Upper lobe of left lung (tissue), 6 donors: ENCODE results near the gene CFAP221. TPM values are rescaled to one million over a fixed set of nuclear protein-coding genes. Genes with fewer than 3 reads are reported as not detected.

Source experiments
- ATAC-seq, 2 donors: fragments of 200-7000 bp; cut with Tn5 transposase; one replicate each; pipeline ENCODE4 v1.9.1; 2022; ENCODE audit warnings: mild to moderate bottlenecking in 2 of 2, moderate library complexity in 2 of 2; ENCODE audit not compliant: low FRiP score in 2 of 2
- DNase-seq, 2 donors: peaks; one replicate each; pipeline ENCODE4 v3.0.0-alpha.2; 2019 to 2020
- H3K27ac ChIP-seq, 4 donors: fragments of 200-600 bp; sonication (generic); one replicate each; pipeline ENCODE4 v1.5.1; 2016 to 2019
- H3K27me3 ChIP-seq, 4 donors: fragments of 200-600 bp; sonication (generic); one replicate each; pipeline ENCODE4 v1.5.1; 2017 to 2019
- H3K36me3 ChIP-seq, 4 donors: fragments of 200-600 bp; sonication (generic); one replicate each; pipeline ENCODE4 v1.5.1; 2016 to 2019
- H3K4me1 ChIP-seq, 4 donors: fragments of 200-600 bp; sonication (generic); one replicate each; pipeline ENCODE4 v1.5.1; 2018 to 2019
- H3K4me3 ChIP-seq, 4 donors: fragments of 200-600 bp; sonication (generic); one replicate each; pipeline ENCODE4 v1.5.1; 2017 to 2019; ENCODE audit warnings: mild to moderate bottlenecking in 2 of 4, moderate library complexity in 1 of 4
- H3K9me3 ChIP-seq, 4 donors: fragments of 200-600 bp; sonication (generic); one replicate each; pipeline ENCODE4 v1.5.1; 2018 to 2019
- EP300 ChIP-seq, 4 donors: sonication (generic); formaldehyde crosslinking; IDR thresholded peaks; one replicate each; pipeline ENCODE4 v1.5.1; 2017; ENCODE audit warnings: antibody characterized with exemption in 4 of 4, control low read depth in 2 of 4
- POLR2A ChIP-seq, 4 donors: fragments of 450-650 bp; IDR thresholded peaks; one replicate each; pipeline ENCODE4 v1.5.1; 2016 to 2017; ENCODE audit warnings: antibody characterized with exemption in 4 of 4, mild to moderate bottlenecking in 2 of 4
- POLR2AphosphoS5 ChIP-seq, 2 donors: sonication (generic); formaldehyde crosslinking; IDR thresholded peaks; one replicate each; pipeline ENCODE4 v1.5.1; 2017; ENCODE audit warnings: antibody characterized with exemption in 2 of 2
- WGBS, 2 donors: methylation state at CpG; one replicate each; pipeline ENCODE4 v1.1.5; 2017 to 2018; 5-methylcytosine and 5-hydroxymethylcytosine counted together
- total RNA-seq, 6 donors: library from RNA; depleted of rRNA in 4 of 6; stranded (reverse); fragments of >200 nt in 4 of 6; gene quantifications; one replicate each; pipeline versions ENCODE4 v1.1.0 to v1.2.1, GENCODE V29; 2016 to 2021
- TF ChIP-seq, protein P1 (sequence below), 6 experiments: fragments of 450-650 bp in 4 of 6; fragments of 200-600 bp in 2 of 6; sonication (generic) in 2 of 6; IDR thresholded peaks; one replicate each; pipeline ENCODE4 v1.5.1; 2016 to 2019; ENCODE audit warnings: antibody characterized with exemption in 6 of 6
- donor health status: DM: no; HTN: no; CAD: no; lungs with moderate emphysema.
- donor health status: DM: no; HTN: yes; CAD: no; lungs with severe emphysema.

Gene CFAP221
- total RNA-seq, 6 donors from 2014 or later, result 13.9 to 67.5 (median 30.9) TPM

DNA sequence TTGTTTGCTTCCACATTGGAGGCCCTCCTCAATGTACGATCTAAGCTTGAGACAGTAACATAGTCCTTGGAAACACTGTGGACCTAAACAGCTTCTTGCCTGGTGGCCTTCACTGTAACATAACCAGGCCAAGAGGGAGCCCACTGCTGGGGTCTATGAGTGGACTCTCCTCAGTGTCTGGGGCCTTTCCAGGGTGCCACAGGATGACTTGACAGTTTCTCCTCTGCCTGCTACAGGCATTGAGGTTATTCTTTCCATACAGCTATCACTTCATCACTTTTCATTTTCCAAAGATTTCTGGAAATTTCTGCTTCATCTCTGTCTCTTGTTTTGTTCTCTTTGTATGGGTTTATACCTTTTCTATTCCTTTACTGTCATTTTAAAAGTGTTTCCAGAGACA, 31.3 kb upstream of the CFAP221 start:
- Histone ChIP-seq H3K27ac (no peak overlapping the region), H3K4me1 (no peaks in the 10 kb centered on the region), H3K9me3 (no peaks in the 10 kb centered on the region), H3K4me3 (no peak overlapping the region), H3K36me3 (no peaks in the 10 kb centered on the region), H3K27me3 (no peaks in the 10 kb centered on the region)
- no peak for ATAC-seq
- TF ChIP-seq POLR2A (IDR thresholded peaks at IDR 0.05), result no peak
- TF ChIP-seq POLR2AphosphoS5 (IDR thresholded peaks at IDR 0.05), result no peak
- TF ChIP-seq, protein P1, sequence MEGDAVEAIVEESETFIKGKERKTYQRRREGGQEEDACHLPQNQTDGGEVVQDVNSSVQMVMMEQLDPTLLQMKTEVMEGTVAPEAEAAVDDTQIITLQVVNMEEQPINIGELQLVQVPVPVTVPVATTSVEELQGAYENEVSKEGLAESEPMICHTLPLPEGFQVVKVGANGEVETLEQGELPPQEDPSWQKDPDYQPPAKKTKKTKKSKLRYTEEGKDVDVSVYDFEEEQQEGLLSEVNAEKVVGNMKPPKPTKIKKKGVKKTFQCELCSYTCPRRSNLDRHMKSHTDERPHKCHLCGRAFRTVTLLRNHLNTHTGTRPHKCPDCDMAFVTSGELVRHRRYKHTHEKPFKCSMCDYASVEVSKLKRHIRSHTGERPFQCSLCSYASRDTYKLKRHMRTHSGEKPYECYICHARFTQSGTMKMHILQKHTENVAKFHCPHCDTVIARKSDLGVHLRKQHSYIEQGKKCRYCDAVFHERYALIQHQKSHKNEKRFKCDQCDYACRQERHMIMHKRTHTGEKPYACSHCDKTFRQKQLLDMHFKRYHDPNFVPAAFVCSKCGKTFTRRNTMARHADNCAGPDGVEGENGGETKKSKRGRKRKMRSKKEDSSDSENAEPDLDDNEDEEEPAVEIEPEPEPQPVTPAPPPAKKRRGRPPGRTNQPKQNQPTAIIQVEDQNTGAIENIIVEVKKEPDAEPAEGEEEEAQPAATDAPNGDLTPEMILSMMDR (IDR thresholded peaks at IDR 0.05), result no peak
- TF ChIP-seq EP300 (IDR thresholded peaks at IDR 0.05), result no peak
- WGBS, 2 donors, result 81 to 100% methylated on average over 1 of the region's 1 CpG
- DNase-seq, result no peak

DNA sequence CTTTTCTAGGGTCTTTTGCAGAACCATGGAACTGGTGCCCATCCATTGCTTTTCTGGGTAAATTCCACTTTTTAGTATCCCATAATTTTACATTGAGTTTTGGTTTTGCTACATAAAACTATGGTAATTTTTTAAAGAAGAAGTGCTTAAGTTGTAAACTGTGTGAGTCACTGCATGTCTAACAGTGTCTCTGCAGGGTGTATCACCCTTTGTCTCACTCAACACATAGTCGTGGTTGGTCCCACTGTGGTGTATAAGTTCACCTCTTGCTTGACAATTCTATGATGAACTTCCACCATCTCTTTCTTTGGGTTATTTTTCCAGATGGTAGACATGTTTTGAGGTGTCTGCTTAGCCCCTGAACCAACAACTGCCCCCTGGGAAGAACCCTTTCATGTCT, 30.4 kb upstream of the CFAP221 start:
- 44 to 58% methylated on average over 1 of the region's 1 CpG for WGBS, 2 donors
- Histone ChIP-seq H3K9me3 (no peaks in the 10 kb centered on the region), H3K27me3 (no peaks in the 10 kb centered on the region), H3K36me3 (no peaks in the 10 kb centered on the region), H3K4me3 (no peak overlapping the region), H3K4me1 (no peaks in the 10 kb centered on the region), H3K27ac (no peak overlapping the region)
- ATAC-seq, result no peak
- DNase-seq, result no peak
- TF ChIP-seq, protein P1 (IDR thresholded peaks at IDR 0.05), result no peak
- TF ChIP-seq POLR2A (IDR thresholded peaks at IDR 0.05) (no peak), EP300 (IDR thresholded peaks at IDR 0.05) (no peak), POLR2AphosphoS5 (IDR thresholded peaks at IDR 0.05) (no peak)

DNA sequence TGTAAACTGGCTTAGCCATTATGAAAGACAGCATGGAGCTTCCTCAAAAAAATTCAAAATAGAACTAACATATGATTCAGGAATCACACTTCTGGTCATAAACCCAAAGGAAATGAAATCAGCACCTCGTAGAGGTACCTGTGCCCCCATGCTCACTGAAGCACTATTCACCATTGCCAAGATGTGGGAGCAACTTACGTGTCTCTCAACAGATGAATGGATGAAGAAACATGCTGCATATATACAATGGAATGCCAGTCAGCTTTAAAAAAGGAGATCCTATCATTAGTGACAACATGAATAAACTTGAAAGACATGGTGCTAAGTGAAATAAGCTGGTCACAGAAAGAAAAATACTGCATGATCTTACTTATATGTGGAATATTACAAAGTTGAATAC, 28.1 kb upstream of the CFAP221 start:
- no peak overlapping the region for H3K4me3 ChIP-seq
- no peak overlapping the region for H3K27ac ChIP-seq
- H3K27me3 ChIP-seq, result no peaks in the 10 kb centered on the region
- 81 to 85% methylated on average over 2 of the region's 2 CpGs for WGBS, 2 donors
- DNase-seq (no peak), ATAC-seq (no peak)
- H3K4me1 ChIP-seq, result no peaks in the 10 kb centered on the region
- H3K9me3 ChIP-seq, result no peaks in the 10 kb centered on the region
- no peaks in the 10 kb centered on the region for H3K36me3 ChIP-seq
- TF ChIP-seq, protein P1 (IDR thresholded peaks at IDR 0.05), result no peak
- TF ChIP-seq POLR2A (IDR thresholded peaks at IDR 0.05), result no peak
- TF ChIP-seq POLR2AphosphoS5 (IDR thresholded peaks at IDR 0.05), result no peak
- TF ChIP-seq EP300 (IDR thresholded peaks at IDR 0.05), result no peak

DNA sequence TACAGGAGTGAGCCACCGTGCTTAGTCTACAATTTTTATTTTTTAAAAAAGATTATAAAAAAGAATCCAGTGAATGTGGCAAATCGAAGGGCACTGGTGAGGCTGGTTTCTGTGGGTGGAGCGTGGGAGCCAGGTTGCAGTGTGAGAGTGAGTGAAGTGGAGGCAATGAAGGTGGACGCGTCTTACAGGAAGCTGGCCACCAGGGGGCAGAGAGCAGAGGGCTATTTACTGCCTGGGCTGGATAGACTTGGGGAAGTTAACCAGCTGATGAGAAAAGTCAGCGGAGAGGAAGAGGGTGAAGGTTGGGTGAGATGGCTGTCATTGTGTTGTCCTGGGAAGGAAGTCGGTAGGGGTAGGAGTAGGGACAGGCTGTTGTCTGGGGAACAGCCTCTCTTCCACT, 26.8 kb upstream of the CFAP221 start:
- ATAC-seq (peak; percentile 80 to 87), DNase-seq (peak in 1 of 2 donors; percentile 82)
- Histone ChIP-seq H3K36me3 (no peaks in the 10 kb centered on the region), H3K27ac (no peak overlapping the region), H3K27me3 (no peaks in the 10 kb centered on the region), H3K9me3 (no peaks in the 10 kb centered on the region), H3K4me3 (no peak overlapping the region), H3K4me1 (no peaks in the 10 kb centered on the region)
- 30 to 34% methylated on average over 7 of the region's 7 CpGs for WGBS, 2 donors
- no peak for TF ChIP-seq EP300 (IDR thresholded peaks at IDR 0.05)
- TF ChIP-seq, protein P1 (IDR thresholded peaks at IDR 0.05), result peak in 5 of 6 experiments; percentile 50 to 79 (median 63)

DNA sequence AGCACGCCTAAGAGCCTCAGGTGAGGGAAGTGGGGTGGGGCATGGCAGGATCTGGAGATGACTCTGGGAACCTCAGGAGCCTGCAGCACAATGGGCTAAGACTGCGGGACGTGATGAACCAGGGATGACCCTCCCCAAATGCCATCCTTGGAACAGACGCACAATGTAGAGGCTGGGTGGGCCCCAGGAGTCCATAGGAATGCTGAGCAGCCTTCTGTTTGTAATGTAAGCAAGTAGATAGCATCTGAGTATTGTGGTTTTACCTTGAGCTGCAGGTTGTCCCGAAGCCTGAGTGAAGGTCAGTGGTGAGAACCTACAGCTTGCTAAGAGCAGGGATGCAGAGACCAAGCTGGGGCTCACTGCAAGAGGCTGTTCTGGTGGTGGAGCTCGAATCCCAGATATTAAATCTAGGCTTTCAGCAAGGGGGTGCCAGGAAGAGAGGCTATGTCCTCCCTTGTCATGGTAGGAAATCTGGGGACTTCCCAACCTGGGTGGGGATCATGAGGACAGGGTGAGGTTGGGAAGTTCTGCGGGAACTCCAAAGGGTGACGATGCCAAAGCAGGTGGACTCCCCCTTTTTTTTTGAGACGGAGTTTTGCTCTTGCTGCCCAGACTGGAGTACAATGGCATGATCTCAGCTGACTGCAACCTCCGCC, 25.7 kb upstream of the CFAP221 start:
- no peak overlapping the region for H3K27ac ChIP-seq
- H3K4me3 ChIP-seq, result no peak overlapping the region
- TF ChIP-seq POLR2AphosphoS5 (IDR thresholded peaks at IDR 0.05) (no peak), POLR2A (IDR thresholded peaks at IDR 0.05) (no peak), EP300 (IDR thresholded peaks at IDR 0.05) (no peak)
- TF ChIP-seq, protein P1 (IDR thresholded peaks at IDR 0.05), result no peak
- DNase-seq (no peak), ATAC-seq (no peak)
- no peaks in the 10 kb centered on the region for H3K27me3 ChIP-seq
- H3K4me1 ChIP-seq, result peaks cover 0 to 1% (median 0%) of the 10 kb centered on the region in 4 donors
- no peaks in the 10 kb centered on the region for H3K9me3 ChIP-seq
- no peaks in the 10 kb centered on the region for H3K36me3 ChIP-seq
- WGBS, 2 donors, result 78 to 89% methylated on average over 10 of the region's 10 CpGs
